ENCODE results near the gene HNRNPDL.

HNRNPDL gene

DNA sequence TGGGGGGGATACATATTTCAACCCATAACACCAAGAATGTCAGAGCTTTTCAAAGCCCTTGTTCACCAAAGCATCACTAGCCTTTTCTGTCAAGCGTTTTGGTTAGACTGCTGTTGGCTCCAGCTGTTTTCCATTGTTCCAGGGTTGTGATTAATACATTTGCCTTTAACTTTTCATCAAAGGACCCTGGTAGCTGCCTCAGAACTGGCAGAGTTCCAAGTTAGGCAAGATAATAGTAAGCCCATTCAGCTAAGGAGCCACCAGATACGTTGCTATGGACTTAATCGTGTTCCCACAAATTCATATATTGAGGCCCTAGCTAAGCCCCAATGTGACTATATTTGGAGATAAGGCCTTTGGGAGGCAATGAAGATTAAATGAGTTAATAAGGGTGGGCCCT, 37.2 kb upstream of the HNRNPDL start:
- TF ChIP-seq, protein P1, sequence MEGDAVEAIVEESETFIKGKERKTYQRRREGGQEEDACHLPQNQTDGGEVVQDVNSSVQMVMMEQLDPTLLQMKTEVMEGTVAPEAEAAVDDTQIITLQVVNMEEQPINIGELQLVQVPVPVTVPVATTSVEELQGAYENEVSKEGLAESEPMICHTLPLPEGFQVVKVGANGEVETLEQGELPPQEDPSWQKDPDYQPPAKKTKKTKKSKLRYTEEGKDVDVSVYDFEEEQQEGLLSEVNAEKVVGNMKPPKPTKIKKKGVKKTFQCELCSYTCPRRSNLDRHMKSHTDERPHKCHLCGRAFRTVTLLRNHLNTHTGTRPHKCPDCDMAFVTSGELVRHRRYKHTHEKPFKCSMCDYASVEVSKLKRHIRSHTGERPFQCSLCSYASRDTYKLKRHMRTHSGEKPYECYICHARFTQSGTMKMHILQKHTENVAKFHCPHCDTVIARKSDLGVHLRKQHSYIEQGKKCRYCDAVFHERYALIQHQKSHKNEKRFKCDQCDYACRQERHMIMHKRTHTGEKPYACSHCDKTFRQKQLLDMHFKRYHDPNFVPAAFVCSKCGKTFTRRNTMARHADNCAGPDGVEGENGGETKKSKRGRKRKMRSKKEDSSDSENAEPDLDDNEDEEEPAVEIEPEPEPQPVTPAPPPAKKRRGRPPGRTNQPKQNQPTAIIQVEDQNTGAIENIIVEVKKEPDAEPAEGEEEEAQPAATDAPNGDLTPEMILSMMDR (IDR thresholded peaks at IDR 0.05), result no peak
- Histone ChIP-seq H3K27me3 (no peaks in the 10 kb centered on the region), H3K4me3 (ENCODE audit: low read depth in 1 of 2, low read length in 1 of 2) (no peak overlapping the region), H3K4me1 (ENCODE audit: control insufficient read depth in 1 of 2, insufficient read depth in 1 of 2, low read depth in 1 of 2, low read length in 1 of 2) (peaks cover 0 to 4% of the 10 kb centered on the region in 2 experiments), H3K27ac (no peak overlapping the region), H3K36me3 (no peaks in the 10 kb centered on the region), H3K9me3 (no peaks in the 10 kb centered on the region)

DNA sequence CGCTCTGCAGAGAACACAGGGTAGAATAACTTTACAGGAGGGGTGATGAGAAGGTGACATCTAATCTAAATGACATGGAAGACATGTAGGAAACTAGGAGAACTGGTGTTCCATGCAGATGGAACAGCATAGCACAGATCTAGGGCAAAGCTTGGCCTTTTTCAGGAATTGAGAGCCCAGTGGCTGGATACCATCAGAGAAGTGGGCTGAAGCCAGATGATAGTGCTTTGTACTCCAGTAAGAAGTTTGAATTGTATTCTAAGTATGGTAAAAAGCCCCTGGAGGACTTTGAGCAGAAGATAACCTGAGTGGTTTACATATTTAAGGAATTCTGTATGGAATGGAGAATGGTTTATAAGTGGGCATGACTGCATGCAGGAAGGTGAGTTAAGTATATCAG, 33.0 kb upstream of the HNRNPDL start:
- Histone ChIP-seq H3K27me3 (no peaks in the 10 kb centered on the region), H3K36me3 (peaks cover 11% of the 10 kb centered on the region), H3K4me3 (ENCODE audit: low read depth in 1 of 2, low read length in 1 of 2) (no peak overlapping the region), H3K27ac (no peak overlapping the region), H3K9me3 (no peaks in the 10 kb centered on the region), H3K4me1 (ENCODE audit: control insufficient read depth in 1 of 2, insufficient read depth in 1 of 2, low read depth in 1 of 2, low read length in 1 of 2) (peaks cover 0 to 7% of the 10 kb centered on the region in 2 experiments)
- TF ChIP-seq, protein P1 (IDR thresholded peaks at IDR 0.05), result no peak

DNA sequence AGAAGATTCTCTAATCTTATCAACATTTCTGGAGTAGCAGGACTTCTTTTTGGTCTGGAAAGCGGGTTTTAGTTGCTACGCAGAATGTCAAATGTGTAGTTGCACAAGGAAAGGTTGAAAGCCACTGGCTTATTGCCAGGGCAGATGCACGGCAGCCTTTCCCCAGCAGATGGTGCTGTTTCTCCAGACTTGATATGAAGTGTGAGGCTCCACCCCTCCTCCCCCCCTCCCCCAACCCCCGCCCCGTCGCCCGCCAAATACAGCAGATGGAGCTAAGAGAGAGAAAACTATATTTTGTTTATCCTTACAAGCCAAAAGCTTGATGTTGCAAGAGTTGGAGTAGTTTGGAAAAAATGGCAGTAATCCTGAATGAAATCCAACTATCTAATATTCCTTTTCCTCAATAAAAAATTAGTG, 32.2 kb upstream of the HNRNPDL start:
- TF ChIP-seq, protein P1 (IDR thresholded peaks at IDR 0.05), result peak; percentile 85
- H3K36me3 ChIP-seq, result peaks cover 12% of the 10 kb centered on the region
- H3K4me3 ChIP-seq (ENCODE audit: low read depth in 1 of 2, low read length in 1 of 2), result no peak overlapping the region
- H3K9me3 ChIP-seq, result no peaks in the 10 kb centered on the region
- no peak overlapping the region for H3K27ac ChIP-seq
- H3K4me1 ChIP-seq (ENCODE audit: control insufficient read depth in 1 of 2, insufficient read depth in 1 of 2, low read depth in 1 of 2, low read length in 1 of 2), result peaks cover 0 to 7% of the 10 kb centered on the region in 2 experiments
- H3K27me3 ChIP-seq, result no peaks in the 10 kb centered on the region

DNA sequence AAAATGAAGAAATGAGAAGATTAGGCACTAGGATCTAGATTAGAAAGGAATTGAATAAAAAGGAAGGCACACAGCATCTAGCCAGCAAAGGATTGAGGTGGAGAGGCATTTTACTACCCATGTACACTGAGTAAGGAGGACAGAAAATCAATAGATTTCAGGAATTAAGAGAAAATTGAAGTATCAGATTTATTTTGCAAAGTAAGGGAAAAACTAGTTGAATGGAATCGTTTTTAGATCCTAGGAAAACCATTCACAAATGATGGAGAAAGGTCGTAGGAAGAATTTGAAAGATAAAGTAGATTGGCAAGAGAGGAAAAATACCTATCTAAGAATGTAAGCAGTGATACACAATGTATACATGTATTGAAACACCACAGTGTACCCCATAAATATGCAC, 31.4 kb upstream of the HNRNPDL start:
- H3K27me3 ChIP-seq, result no peaks in the 10 kb centered on the region
- TF ChIP-seq, protein P1 (IDR thresholded peaks at IDR 0.05), result no peak
- no peaks in the 10 kb centered on the region for H3K9me3 ChIP-seq
- H3K36me3 ChIP-seq, result peaks cover 20% of the 10 kb centered on the region
- H3K27ac ChIP-seq, result no peak overlapping the region
- H3K4me1 ChIP-seq (ENCODE audit: control insufficient read depth in 1 of 2, insufficient read depth in 1 of 2, low read depth in 1 of 2, low read length in 1 of 2), result peaks cover 0 to 7% of the 10 kb centered on the region in 2 experiments
- H3K4me3 ChIP-seq (ENCODE audit: low read depth in 1 of 2, low read length in 1 of 2), result no peak overlapping the region

DNA sequence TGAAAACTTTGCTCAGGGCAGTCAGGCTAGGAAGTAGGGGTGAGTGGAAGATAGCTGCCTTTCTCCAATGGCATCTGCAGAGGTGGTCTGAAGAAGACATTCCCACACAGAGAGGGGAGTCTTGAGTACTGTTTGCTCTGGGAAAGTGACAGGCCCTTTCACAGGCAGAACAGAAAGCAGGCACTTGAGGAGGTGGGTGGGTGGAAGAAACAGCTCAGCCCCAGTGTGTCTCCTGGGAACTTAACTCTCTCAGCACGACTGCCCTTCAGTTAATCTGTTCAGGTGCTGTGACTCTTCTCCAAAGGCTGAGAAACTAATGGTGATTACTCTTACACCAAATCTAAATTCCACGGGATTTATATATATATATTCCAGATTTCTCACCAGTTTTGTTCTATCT, 28.5 kb upstream of the HNRNPDL start:
- H3K9me3 ChIP-seq, result no peaks in the 10 kb centered on the region
- TF ChIP-seq, protein P1 (IDR thresholded peaks at IDR 0.05), result no peak
- H3K4me3 ChIP-seq (ENCODE audit: low read depth in 1 of 2, low read length in 1 of 2), result no peak overlapping the region
- H3K36me3 ChIP-seq, result peaks cover 26% of the 10 kb centered on the region
- H3K27me3 ChIP-seq, result no peaks in the 10 kb centered on the region
- H3K27ac ChIP-seq, result no peak overlapping the region
- H3K4me1 ChIP-seq (ENCODE audit: control insufficient read depth in 1 of 2, insufficient read depth in 1 of 2, low read depth in 1 of 2, low read length in 1 of 2), result peaks cover 0 to 7% of the 10 kb centered on the region in 2 experiments

DNA sequence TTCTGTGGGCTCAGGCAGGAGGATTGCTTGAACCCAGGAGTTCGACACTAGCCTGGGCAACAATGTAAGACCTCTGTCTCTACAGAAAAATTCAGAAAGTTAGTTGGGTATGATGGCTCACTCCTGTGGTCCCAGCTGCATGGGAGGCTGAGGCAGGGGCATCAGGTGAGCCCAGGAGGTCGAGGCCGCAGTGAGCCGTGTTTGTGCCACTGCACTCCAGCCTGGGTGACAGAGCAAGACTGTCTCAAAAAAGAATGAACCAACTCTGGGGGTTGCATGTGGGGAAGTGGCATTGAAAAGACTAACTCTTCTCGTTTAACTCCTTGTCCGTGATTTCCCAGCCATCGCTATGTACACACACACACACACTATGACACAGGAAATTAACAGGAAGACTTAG, 27.0 kb upstream of the HNRNPDL start:
- TF ChIP-seq, protein P1 (IDR thresholded peaks at IDR 0.05), result no peak
- H3K27me3 ChIP-seq, result no peaks in the 10 kb centered on the region
- H3K9me3 ChIP-seq, result no peaks in the 10 kb centered on the region
- peaks cover 26% of the 10 kb centered on the region for H3K36me3 ChIP-seq
- no peak overlapping the region for H3K27ac ChIP-seq
- peaks cover 0 to 1% of the 10 kb centered on the region in 2 experiments for H3K4me1 ChIP-seq (ENCODE audit: control insufficient read depth in 1 of 2, insufficient read depth in 1 of 2, low read depth in 1 of 2, low read length in 1 of 2)
- H3K4me3 ChIP-seq (ENCODE audit: low read depth in 1 of 2, low read length in 1 of 2), result no peak overlapping the region
